HepG2 (cell line): Measurements from ENCODE around the gene TSHB. TPM values are rescaled to one million over a fixed set of nuclear protein-coding genes. Genes with fewer than 3 reads are reported as not detected.
A peak's percentile ranks its signal among the peaks of the same experiment; 100 is the strongest.

ENCODE experiments used
- ATAC-seq: fragments of 200-7000 bp; cut with Tn5 transposase; 3 replicates; pipeline ENCODE4 v1.9.1; 2020; ENCODE audit warnings: mild to moderate bottlenecking, moderate library complexity
- BruUV-seq: library from RNA; stranded (reverse); fragments of 400-500 nt; replicated peaks from 2 replicates; lab custom pipeline; 2021; lab: Mats Ljungman, UMichigan
- CTCF ChIA-PET: fragments of 300-600 bp; formaldehyde crosslinking; extraction: SDS; loops from one replicate; lab custom pipeline; 2021; ENCODE audit warnings: low total read pairs, inconsistent platforms, low intra/inter-chr PET ratio; lab: Yijun Ruan, JAX
- POLR2A ChIA-PET: fragments of 350-600 bp; sonication (Branson Sonifier 250); formaldehyde crosslinking; loops from one replicate; lab custom pipeline; 2020; ENCODE audit warnings: antibody characterized with exemption, inconsistent platforms; lab: Yijun Ruan, JAX
- DNase-seq: peaks from one replicate; pipeline ENCODE4 v3.0.0-alpha.2; 2015; ENCODE audit warnings: low spot score
- FAIRE-seq: peaks from 3 replicates; lab custom pipeline; 2011; peaks lifted over from hg19 to GRCh38; lab: Jason Lieb, UNC
- H2AFZ ChIP-seq: one replicate; pipeline ENCODE4 v1.6.1; 2011; ENCODE audit warnings: low read length, inconsistent platforms
- H3K27ac ChIP-seq: fragments of 300-600 bp; 3 replicates; pipeline ENCODE4 v1.8.0; 2011; ENCODE audit warnings: mixed run types, mild to moderate bottlenecking, mixed read lengths, low read length, inconsistent platforms; ENCODE audit not compliant: insufficient read depth; ENCODE audit errors: extremely low read length
- H3K27me3 ChIP-seq, 2 experiments: fragments of 200-600 bp in 1 of 2; 2 replicates in 1 of 2; 3 replicates in 1 of 2; pipeline versions ENCODE4 v1.6.0 to v1.8.0; 2011; ENCODE audit warnings: low read length in 2 of 2, mild to moderate bottlenecking in 2 of 2, moderate library complexity in 2 of 2, inconsistent platforms in 1 of 2; ENCODE audit not compliant: insufficient read depth in 2 of 2, control insufficient read depth in 1 of 2
- H3K36me3 ChIP-seq, 2 experiments: fragments of 200-600 bp in 1 of 2; replicated peaks in 1 of 2; 2 replicates in 1 of 2; 3 replicates in 1 of 2; pipeline versions ENCODE4 v1.5.1 to v1.8.0; 2011; ENCODE audit warnings: low read length in 2 of 2, inconsistent platforms in 1 of 2; ENCODE audit not compliant: insufficient read depth in 2 of 2, control insufficient read depth in 1 of 2
- H3K4me1 ChIP-seq: 2 replicates; pipeline ENCODE4 v1.5.1; 2012; ENCODE audit warnings: low read length, inconsistent platforms; ENCODE audit not compliant: insufficient read depth
- H3K4me2 ChIP-seq: 2 replicates; pipeline ENCODE4 v1.6.0; 2011; ENCODE audit warnings: low read depth, low read length, inconsistent platforms
- H3K4me3 ChIP-seq, 3 experiments: fragments of 200-600 bp in 1 of 3; sonication (generic), shearing (Covaris generic) in 1 of 3; replicated peaks in 1 of 3; 2 replicates each; pipeline ENCODE4 v1.5.1; 2011 to 2016; ENCODE audit warnings: low read length in 3 of 3, inconsistent platforms in 2 of 3, low read depth in 2 of 3, mild to moderate bottlenecking in 2 of 3, control low read depth in 1 of 3, mixed read lengths in 1 of 3; ENCODE audit not compliant: insufficient read depth in 1 of 3
- H3K79me2 ChIP-seq: one replicate; pipeline ENCODE4 v1.6.1; 2011; ENCODE audit warnings: low read length, inconsistent platforms; ENCODE audit not compliant: insufficient read depth
- H3K9ac ChIP-seq: 2 replicates; pipeline ENCODE4 v1.6.0; 2011; ENCODE audit warnings: mild to moderate bottlenecking, low read depth, low read length, inconsistent platforms; ENCODE audit not compliant: insufficient read depth
- H3K9me3 ChIP-seq: 2 replicates; pipeline ENCODE4 v1.5.1; 2012; ENCODE audit warnings: mild to moderate bottlenecking, low read length
- H4K20me1 ChIP-seq: 2 replicates; pipeline ENCODE4 v1.6.0; 2011; ENCODE audit warnings: inconsistent platforms, mild to moderate bottlenecking, low read length, moderate library complexity; ENCODE audit not compliant: insufficient read depth
- MEIS1 ChIP-seq: sonication (generic); formaldehyde crosslinking; IDR thresholded peaks from 2 replicates; pipeline ENCODE4 v1.9.0; 2021; ENCODE audit warnings: mild to moderate bottlenecking, missing genetic modification reagents, moderate library complexity, borderline replicate concordance
- TARDBP ChIP-seq: sonication (generic); formaldehyde crosslinking; IDR thresholded peaks from 2 replicates; pipeline ENCODE4 v1.8.0; 2022; ENCODE audit warnings: mild to moderate bottlenecking, missing genetic modification reagents
- TEAD3 ChIP-seq: optimal IDR thresholded peaks from 2 replicates; pipeline ENCODE3; 2016; ENCODE audit warnings: borderline replicate concordance
- WGBS: methylation state at CpG from one replicate; pipeline ENCODE4 v1.1.6; 2017; ENCODE audit warnings: low lambda C conversion rate; 5-methylcytosine and 5-hydroxymethylcytosine counted together
- in situ Hi-C: cut with HindIII; loops from 2 replicates; pipeline ENCODE4 v1.10.0; 2017; ENCODE audit warnings: low pct_unique_long_range_greater_than_20kb; ENCODE audit not compliant: extremely low pct_ligation_motif_present
- intact Hi-C: fragments of 100-400 bp; cut with micrococcal nuclease; formaldehyde crosslinking; loops from one replicate; pipeline ENCODE4 v1.10.0; 2022; ENCODE audit not compliant: unreplicated experiment
- polyA plus RNA-seq, 8 experiments: library from polyadenylated mRNA; depleted of rRNA in 3 of 8; stranded (reverse) in 7 of 8; unstranded in 1 of 8; fragments of >200 nt; fragmentation: Illumina TruSeq in 4 of 8; extraction: Trizol in 4 of 8; gene quantifications; 2 replicates each; pipeline versions ENCODE4 v1.2.1 to v1.2.3, GENCODE V29; 2011 to 2016; ENCODE audit warnings: low read depth in 4 of 8, missing spikeins in 1 of 8, mixed read lengths in 1 of 8; ENCODE audit not compliant: insufficient read depth in 1 of 8
- total RNA-seq, 5 experiments: library from RNA; depleted of rRNA; stranded (reverse); fragments of >200 nt; fragmentation: Illumina TruSeq; extraction: Trizol; gene quantifications; 2 replicates each; pipeline ENCODE4 v1.2.3, GENCODE V29; 2016; ENCODE audit warnings: low read depth in 1 of 5
- TF ChIP-seq, protein P1 (sequence below): sonication (generic); formaldehyde crosslinking; IDR thresholded peaks from 2 replicates; pipeline ENCODE4 v1.4.0; 2020; ENCODE audit warnings: missing genetic modification reagents
- TF ChIP-seq, protein P2 (sequence below): IDR thresholded peaks from 2 replicates; pipeline ENCODE4 v1.6.1; 2018; ENCODE audit warnings: missing genetic modification reagents, mild to moderate bottlenecking, missing compliant biosample characterization
- TF ChIP-seq, protein P3 (sequence below): sonication (generic); formaldehyde crosslinking; IDR thresholded peaks from 2 replicates; pipeline ENCODE4 v1.5.1; 2020; ENCODE audit warnings: mild to moderate bottlenecking, missing genetic modification reagents, borderline replicate concordance

The TSHB gene
- total and polyA plus RNA-seq, 2 of the 13 experiments (the other 11 are each of a cell fraction or from before 2014, with no cell fraction given), result not detected

DNA sequence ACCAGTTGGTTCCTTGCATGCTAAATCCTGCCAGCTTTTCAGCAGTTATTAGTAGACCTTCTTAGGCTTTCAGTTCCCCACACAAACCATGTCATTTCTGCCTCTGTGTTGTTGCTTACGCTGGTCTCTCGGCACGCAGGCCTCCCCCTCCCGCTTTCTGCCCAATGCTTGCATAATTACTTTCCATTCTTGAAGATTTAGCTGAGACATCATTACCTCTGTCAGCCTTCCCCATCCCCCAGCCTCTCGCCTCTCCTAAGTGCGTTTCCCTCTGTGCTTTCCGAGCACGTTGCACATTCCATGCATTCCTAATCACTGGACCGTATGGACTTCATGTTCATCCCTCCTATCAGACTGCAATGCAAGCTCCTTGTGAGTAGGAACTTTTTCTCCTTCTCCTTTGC, 26.8 kb downstream of the TSHB start:
- CTCF ChIA-PET, result no interaction called here
- intact Hi-C loops (no loop called here), in situ Hi-C loops (no loop called here)
- 5% methylated on average over 9 of the region's 9 CpGs for WGBS
- Histone ChIP-seq H3K79me2 (no peaks in the 10 kb centered on the region), H3K36me3 (no peaks in the 10 kb centered on the region), H3K4me1 (no peaks in the 10 kb centered on the region), H4K20me1 (no peaks in the 10 kb centered on the region), H3K9ac (no peak overlapping the region), H2AFZ (no peak overlapping the region), H3K27ac (no peak overlapping the region), H3K9me3 (no peaks in the 10 kb centered on the region), H3K4me3 (no peak overlapping the region), H3K27me3 (peaks cover 0 to 11% of the 10 kb centered on the region in 2 experiments; a peak in 1 of 5 replicates), H3K4me2 (no peak overlapping the region)
- DNase-seq (no peak), FAIRE-seq (no peak), ATAC-seq (no peak)
- POLR2A ChIA-PET, result no interaction called here
- TF ChIP-seq TEAD3 (CRISPR knock-in tag), result peak; percentile 89
- TF ChIP-seq, protein P1, sequence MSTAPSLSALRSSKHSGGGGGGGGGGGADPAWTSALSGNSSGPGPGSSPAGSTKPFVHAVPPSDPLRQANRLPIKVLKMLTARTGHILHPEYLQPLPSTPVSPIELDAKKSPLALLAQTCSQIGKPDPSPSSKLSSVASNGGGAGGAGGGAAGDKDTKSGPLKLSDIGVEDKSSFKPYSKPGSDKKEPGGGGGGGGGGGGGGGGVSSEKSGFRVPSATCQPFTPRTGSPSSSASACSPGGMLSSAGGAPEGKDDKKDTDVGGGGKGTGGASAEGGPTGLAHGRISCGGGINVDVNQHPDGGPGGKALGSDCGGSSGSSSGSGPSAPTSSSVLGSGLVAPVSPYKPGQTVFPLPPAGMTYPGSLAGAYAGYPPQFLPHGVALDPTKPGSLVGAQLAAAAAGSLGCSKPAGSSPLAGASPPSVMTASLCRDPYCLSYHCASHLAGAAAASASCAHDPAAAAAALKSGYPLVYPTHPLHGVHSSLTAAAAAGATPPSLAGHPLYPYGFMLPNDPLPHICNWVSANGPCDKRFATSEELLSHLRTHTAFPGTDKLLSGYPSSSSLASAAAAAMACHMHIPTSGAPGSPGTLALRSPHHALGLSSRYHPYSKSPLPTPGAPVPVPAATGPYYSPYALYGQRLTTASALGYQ (CRISPR knock-in tag), result no peak
- BruUV-seq, result no TSS peak

DNA sequence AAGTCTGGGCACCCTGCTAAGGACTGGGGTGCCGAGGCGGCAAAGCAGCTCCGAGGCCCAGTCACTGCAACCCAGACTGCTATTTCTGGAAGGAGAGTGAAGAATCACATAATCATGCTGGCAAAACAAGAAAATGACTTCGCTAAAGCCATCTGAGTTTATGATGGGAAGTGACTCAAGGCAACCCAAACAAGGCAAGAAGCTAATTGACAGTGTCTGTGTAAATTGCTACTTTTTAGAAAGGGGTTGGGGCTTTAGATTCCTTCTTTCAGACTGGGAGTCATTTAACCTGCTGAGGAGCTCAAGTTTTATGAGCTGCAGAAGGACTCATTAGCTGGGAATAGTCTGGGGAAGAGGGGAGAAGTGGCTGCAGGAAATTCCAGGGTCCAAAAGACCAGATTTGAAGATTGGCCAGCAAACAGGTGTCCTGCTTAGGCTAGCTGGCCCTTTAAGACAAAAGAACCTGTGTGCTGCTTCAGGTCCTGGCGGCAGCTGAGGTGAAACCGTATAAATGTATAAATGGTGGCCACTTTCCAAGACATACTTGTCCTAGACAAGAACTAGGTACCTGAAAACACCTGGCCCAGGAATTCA, 28.1 kb downstream of the TSHB start:
- ChIA-PET CTCF (no interaction called here), POLR2A (no interaction called here)
- Histone ChIP-seq H3K9me3 (no peaks in the 10 kb centered on the region), H3K36me3 (no peaks in the 10 kb centered on the region), H3K27me3 (0 out of 5 replicates have a peak, but pooled peaks cover 0 to 3% of the 10 kb centered on the region in 2 experiments), H3K27ac (no peak overlapping the region), H3K79me2 (no peaks in the 10 kb centered on the region), H3K4me1 (no peaks in the 10 kb centered on the region), H3K4me2 (no peak overlapping the region), H2AFZ (no peak overlapping the region), H3K4me3 (no peak overlapping the region), H4K20me1 (no peaks in the 10 kb centered on the region), H3K9ac (no peak overlapping the region)
- no peak for ATAC-seq
- no peak for DNase-seq
- FAIRE-seq, result no peak
- no TSS peak for BruUV-seq
- intact Hi-C loops (no loop called here), in situ Hi-C loops (no loop called here)
- WGBS, result 41% methylated on average over 5 of the region's 6 CpGs
- no peak for TF ChIP-seq TARDBP (CRISPR knock-in tag)
- TF ChIP-seq, protein P2, sequence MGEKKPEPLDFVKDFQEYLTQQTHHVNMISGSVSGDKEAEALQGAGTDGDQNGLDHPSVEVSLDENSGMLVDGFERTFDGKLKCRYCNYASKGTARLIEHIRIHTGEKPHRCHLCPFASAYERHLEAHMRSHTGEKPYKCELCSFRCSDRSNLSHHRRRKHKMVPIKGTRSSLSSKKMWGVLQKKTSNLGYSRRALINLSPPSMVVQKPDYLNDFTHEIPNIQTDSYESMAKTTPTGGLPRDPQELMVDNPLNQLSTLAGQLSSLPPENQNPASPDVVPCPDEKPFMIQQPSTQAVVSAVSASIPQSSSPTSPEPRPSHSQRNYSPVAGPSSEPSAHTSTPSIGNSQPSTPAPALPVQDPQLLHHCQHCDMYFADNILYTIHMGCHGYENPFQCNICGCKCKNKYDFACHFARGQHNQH, result no peak
- TF ChIP-seq MEIS1 (CRISPR knock-in tag), result no peak
- TF ChIP-seq, protein P3, sequence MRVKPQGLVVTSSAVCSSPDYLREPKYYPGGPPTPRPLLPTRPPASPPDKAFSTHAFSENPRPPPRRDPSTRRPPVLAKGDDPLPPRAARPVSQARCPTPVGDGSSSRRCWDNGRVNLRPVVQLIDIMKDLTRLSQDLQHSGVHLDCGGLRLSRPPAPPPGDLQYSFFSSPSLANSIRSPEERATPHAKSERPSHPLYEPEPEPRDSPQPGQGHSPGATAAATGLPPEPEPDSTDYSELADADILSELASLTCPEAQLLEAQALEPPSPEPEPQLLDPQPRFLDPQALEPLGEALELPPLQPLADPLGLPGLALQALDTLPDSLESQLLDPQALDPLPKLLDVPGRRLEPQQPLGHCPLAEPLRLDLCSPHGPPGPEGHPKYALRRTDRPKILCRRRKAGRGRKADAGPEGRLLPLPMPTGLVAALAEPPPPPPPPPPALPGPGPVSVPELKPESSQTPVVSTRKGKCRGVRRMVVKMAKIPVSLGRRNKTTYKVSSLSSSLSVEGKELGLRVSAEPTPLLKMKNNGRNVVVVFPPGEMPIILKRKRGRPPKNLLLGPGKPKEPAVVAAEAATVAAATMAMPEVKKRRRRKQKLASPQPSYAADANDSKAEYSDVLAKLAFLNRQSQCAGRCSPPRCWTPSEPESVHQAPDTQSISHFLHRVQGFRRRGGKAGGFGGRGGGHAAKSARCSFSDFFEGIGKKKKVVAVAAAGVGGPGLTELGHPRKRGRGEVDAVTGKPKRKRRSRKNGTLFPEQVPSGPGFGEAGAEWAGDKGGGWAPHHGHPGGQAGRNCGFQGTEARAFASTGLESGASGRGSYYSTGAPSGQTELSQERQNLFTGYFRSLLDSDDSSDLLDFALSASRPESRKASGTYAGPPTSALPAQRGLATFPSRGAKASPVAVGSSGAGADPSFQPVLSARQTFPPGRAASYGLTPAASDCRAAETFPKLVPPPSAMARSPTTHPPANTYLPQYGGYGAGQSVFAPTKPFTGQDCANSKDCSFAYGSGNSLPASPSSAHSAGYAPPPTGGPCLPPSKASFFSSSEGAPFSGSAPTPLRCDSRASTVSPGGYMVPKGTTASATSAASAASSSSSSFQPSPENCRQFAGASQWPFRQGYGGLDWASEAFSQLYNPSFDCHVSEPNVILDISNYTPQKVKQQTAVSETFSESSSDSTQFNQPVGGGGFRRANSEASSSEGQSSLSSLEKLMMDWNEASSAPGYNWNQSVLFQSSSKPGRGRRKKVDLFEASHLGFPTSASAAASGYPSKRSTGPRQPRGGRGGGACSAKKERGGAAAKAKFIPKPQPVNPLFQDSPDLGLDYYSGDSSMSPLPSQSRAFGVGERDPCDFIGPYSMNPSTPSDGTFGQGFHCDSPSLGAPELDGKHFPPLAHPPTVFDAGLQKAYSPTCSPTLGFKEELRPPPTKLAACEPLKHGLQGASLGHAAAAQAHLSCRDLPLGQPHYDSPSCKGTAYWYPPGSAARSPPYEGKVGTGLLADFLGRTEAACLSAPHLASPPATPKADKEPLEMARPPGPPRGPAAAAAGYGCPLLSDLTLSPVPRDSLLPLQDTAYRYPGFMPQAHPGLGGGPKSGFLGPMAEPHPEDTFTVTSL (CRISPR knock-in tag), result no peak
